Effector memory CD8-positive, alpha-beta T cell (primary cell): ENCODE results near the gene ADGRF1.
"Not testable (repeated sequence)": the region's sequence is repeated elsewhere in the genome, so short reads cannot be mapped to it uniquely, and the experiment has no call there.

Source experiments
- ATAC-seq: fragments of 150-1000 bp; cut with Tn5 transposase; replicated peaks from 2 replicates; pipeline ENCODE4 v1.10.0; 2021; ENCODE audit warnings: mild to moderate bottlenecking, moderate library complexity
- DNase-seq, 3 experiments: peaks; one replicate each; pipeline ENCODE4 v3.0.0; 2021
- H3K27ac Mint-ChIP-seq, 2 donors: one replicate each; pipeline ENCODE4 v1.8.0; 2022; ENCODE audit warnings: mild to moderate bottlenecking in 2 of 2, mixed read lengths in 2 of 2, moderate library complexity in 2 of 2
- H3K27me3 Mint-ChIP-seq, 2 donors: one replicate each; pipeline ENCODE4 v1.8.0; 2022; ENCODE audit warnings: mixed read lengths in 2 of 2
- H3K36me3 Mint-ChIP-seq: one replicate; pipeline ENCODE4 v1.8.0; 2022; ENCODE audit warnings: mild to moderate bottlenecking, moderate library complexity, mixed read lengths; ENCODE audit not compliant: insufficient read depth
- H3K4me1 Mint-ChIP-seq, 2 donors: one replicate each; pipeline ENCODE4 v1.8.0; 2022; ENCODE audit warnings: low read depth in 2 of 2, mixed read lengths in 2 of 2
- H3K4me3 Mint-ChIP-seq, 2 donors: one replicate each; pipeline ENCODE4 v1.8.0; 2022; ENCODE audit warnings: mild to moderate bottlenecking in 2 of 2, mixed read lengths in 2 of 2, moderate library complexity in 2 of 2
- H3K9me3 Mint-ChIP-seq, 2 donors: one replicate each; pipeline ENCODE4 v1.8.0; 2022; ENCODE audit warnings: mixed read lengths in 2 of 2

The ADGRF1 gene

GRCh38 chr6:46998436-46999017 lies 43.6 kb downstream of the ADGRF1 start:
- Mint-ChIP-seq H3K36me3 (no peaks in the 10 kb centered on the region), H3K4me1 (no peaks in the 10 kb centered on the region), H3K9me3 (peaks cover 0 to 2% of the 10 kb centered on the region in 2 donors), H3K27me3 (peaks cover 22 to 24% of the 10 kb centered on the region in 2 donors), H3K4me3 (no peak overlapping the region), H3K27ac (no peak overlapping the region)
- no peak for DNase-seq
- ATAC-seq = no peak

- ATAC-seq (no peak), DNase-seq (no peak)
- Mint-ChIP-seq H3K36me3 (no peaks in the 10 kb centered on the region), H3K4me3 (no peak overlapping the region), H3K9me3 (peaks cover 0 to 2% of the 10 kb centered on the region in 2 donors), H3K27ac (no peak overlapping the region), H3K4me1 (no peaks in the 10 kb centered on the region), H3K27me3 (peaks cover 20 to 22% of the 10 kb centered on the region in 2 donors)
These were observed 44.5 kb downstream of the ADGRF1 start for GRCh38 chr6:46997646-46998045.

GRCh38 chr6:46996860-46997641 lies 45.1 kb downstream of the ADGRF1 start:
- no peaks in the 10 kb centered on the region for H3K4me1 Mint-ChIP-seq
- H3K27ac Mint-ChIP-seq = no peak overlapping the region
- H3K4me3 Mint-ChIP-seq = no peak overlapping the region
- H3K36me3 Mint-ChIP-seq = no peaks in the 10 kb centered on the region
- peaks cover 17 to 22% of the 10 kb centered on the region in 2 donors for H3K27me3 Mint-ChIP-seq
- no peak for DNase-seq
- H3K9me3 Mint-ChIP-seq = peaks cover 0 to 2% of the 10 kb centered on the region in 2 donors
- ATAC-seq = no peak

- ATAC-seq (no peak), DNase-seq (no peak)
- Mint-ChIP-seq H3K4me1 (no peaks in the 10 kb centered on the region), H3K27ac (no peak overlapping the region), H3K36me3 (no peaks in the 10 kb centered on the region), H3K27me3 (peaks cover 16 to 19% of the 10 kb centered on the region in 2 donors), H3K9me3 (peaks cover 0 to 2% of the 10 kb centered on the region in 2 donors), H3K4me3 (no peak overlapping the region)
These were observed 47.2 kb downstream of the ADGRF1 start for GRCh38 chr6:46994933-46995332.

GRCh38 chr6:46993846-46994245 lies 48.3 kb downstream of the ADGRF1 start:
- DNase-seq = no peak
- no peak overlapping the region for H3K27ac Mint-ChIP-seq
- no peaks in the 10 kb centered on the region for H3K36me3 Mint-ChIP-seq
- peaks cover 0 to 2% of the 10 kb centered on the region in 2 donors for H3K9me3 Mint-ChIP-seq
- no peaks in the 10 kb centered on the region for H3K4me1 Mint-ChIP-seq
- ATAC-seq = no peak
- no peak overlapping the region for H3K4me3 Mint-ChIP-seq
- peaks cover 16 to 29% of the 10 kb centered on the region in 2 donors for H3K27me3 Mint-ChIP-seq

- peaks cover 10 to 25% of the 10 kb centered on the region in 2 donors for H3K27me3 Mint-ChIP-seq
- not testable (repeated sequence) for H3K4me3 Mint-ChIP-seq, ATAC-seq, H3K4me1 Mint-ChIP-seq, H3K36me3 Mint-ChIP-seq, H3K9me3 Mint-ChIP-seq, H3K27ac Mint-ChIP-seq, DNase-seq
These were observed 49.7 kb downstream of the ADGRF1 start for GRCh38 chr6:46992391-46992790.

- not testable (repeated sequence) for ATAC-seq, H3K36me3 Mint-ChIP-seq, H3K4me1 Mint-ChIP-seq, H3K27ac Mint-ChIP-seq, H3K4me3 Mint-ChIP-seq, DNase-seq, H3K9me3 Mint-ChIP-seq
- peaks cover 5 to 16% of the 10 kb centered on the region in 2 donors for H3K27me3 Mint-ChIP-seq
These were observed 51.2 kb downstream of the ADGRF1 start for GRCh38 chr6:46990818-46991510.

- H3K9me3 Mint-ChIP-seq = no peaks in the 10 kb centered on the region
- no peak for ATAC-seq
- no peak overlapping the region for H3K4me3 Mint-ChIP-seq
- H3K27ac Mint-ChIP-seq = no peak overlapping the region
- DNase-seq = no peak
- peaks cover 0 to 16% of the 10 kb centered on the region in 2 donors for H3K27me3 Mint-ChIP-seq
- H3K36me3 Mint-ChIP-seq = no peaks in the 10 kb centered on the region
- H3K4me1 Mint-ChIP-seq = no peaks in the 10 kb centered on the region
These were observed 52.0 kb downstream of the ADGRF1 start for GRCh38 chr6:46990031-46990644.

- H3K9me3 Mint-ChIP-seq = no peaks in the 10 kb centered on the region
- no peak overlapping the region for H3K27ac Mint-ChIP-seq
- peaks cover 0 to 16% of the 10 kb centered on the region in 2 donors for H3K27me3 Mint-ChIP-seq
- DNase-seq (no peak), ATAC-seq (no peak)
- no peaks in the 10 kb centered on the region for H3K4me1 Mint-ChIP-seq
- H3K36me3 Mint-ChIP-seq = no peaks in the 10 kb centered on the region
- no peak overlapping the region for H3K4me3 Mint-ChIP-seq
These were observed 52.7 kb downstream of the ADGRF1 start for GRCh38 chr6:46989398-46989797.

- DNase-seq = no peak
- H3K9me3 Mint-ChIP-seq = no peaks in the 10 kb centered on the region
- no peak for ATAC-seq
- no peak overlapping the region for H3K27ac Mint-ChIP-seq
- peaks cover 0 to 16% of the 10 kb centered on the region in 2 donors for H3K27me3 Mint-ChIP-seq
- H3K4me1 Mint-ChIP-seq = no peaks in the 10 kb centered on the region
- no peak overlapping the region for H3K4me3 Mint-ChIP-seq
- H3K36me3 Mint-ChIP-seq = no peaks in the 10 kb centered on the region
These were observed 56.2 kb downstream of the ADGRF1 start for GRCh38 chr6:46985943-46986342.

GRCh38 chr6:46983007-46983411 lies 59.1 kb downstream of the ADGRF1 start:
- Mint-ChIP-seq H3K9me3 (no peaks in the 10 kb centered on the region), H3K4me3 (no peak overlapping the region), H3K36me3 (no peaks in the 10 kb centered on the region), H3K4me1 (no peaks in the 10 kb centered on the region), H3K27me3 (no peaks in the 10 kb centered on the region), H3K27ac (no peak overlapping the region)
- DNase-seq (no peak), ATAC-seq (no peak)

GRCh38 chr6:46979206-46979605 lies 62.9 kb downstream of the ADGRF1 start:
- Mint-ChIP-seq H3K9me3 (no peaks in the 10 kb centered on the region), H3K27me3 (peaks cover under 1 to 5% of the 10 kb centered on the region in 2 donors), H3K4me1 (no peaks in the 10 kb centered on the region), H3K27ac (no peak overlapping the region), H3K4me3 (no peak overlapping the region), H3K36me3 (no peaks in the 10 kb centered on the region)
- ATAC-seq = no peak
- DNase-seq = no peak

GRCh38 chr6:46974786-46975185 lies 67.3 kb downstream of the ADGRF1 start:
- no peaks in the 10 kb centered on the region for H3K36me3 Mint-ChIP-seq
- H3K4me3 Mint-ChIP-seq = no peak overlapping the region
- ATAC-seq (no peak), DNase-seq (no peak)
- no peaks in the 10 kb centered on the region for H3K4me1 Mint-ChIP-seq
- no peaks in the 10 kb centered on the region for H3K9me3 Mint-ChIP-seq
- peaks cover 5 to 18% of the 10 kb centered on the region in 2 donors for H3K27me3 Mint-ChIP-seq
- no peak overlapping the region for H3K27ac Mint-ChIP-seq
